DMS 273 (cell line): ENCODE measurements around the gene SOX8.
"Not testable (repeated sequence)": the region's sequence is repeated elsewhere in the genome, so short reads cannot be mapped to it uniquely, and the experiment has no call there.

ENCODE experiments used
- DNase-seq: peaks from one replicate; lab custom pipeline; 2025; ENCODE audit not compliant: unreplicated experiment; lab: John Stamatoyannopoulos, UW

Gene SOX8

DNA sequence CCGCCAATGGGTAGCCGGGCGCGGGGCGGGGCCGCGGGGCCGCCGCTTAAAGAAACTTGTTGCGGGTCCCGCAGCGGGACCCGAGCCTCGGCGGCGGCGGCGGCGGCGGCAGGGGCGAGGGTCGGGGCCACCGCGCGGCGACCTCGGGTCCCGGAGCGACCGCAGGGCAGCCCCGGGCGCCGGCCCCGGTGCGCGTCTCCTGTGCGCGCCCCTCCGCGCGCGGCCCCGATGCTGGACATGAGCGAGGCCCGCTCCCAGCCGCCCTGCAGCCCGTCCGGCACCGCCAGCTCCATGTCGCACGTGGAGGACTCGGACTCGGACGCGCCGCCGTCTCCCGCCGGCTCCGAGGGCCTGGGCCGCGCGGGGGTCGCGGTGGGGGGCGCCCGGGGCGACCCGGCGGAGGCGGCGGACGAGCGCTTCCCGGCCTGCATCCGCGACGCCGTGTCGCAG lies at the start of gene SOX8:
SOX8 (plus strand) TSS at position 76 of the 450 bp plus-strand sequence; CDS start at position 229, 153 bp downstream.
- no peak for DNase-seq

DNA sequence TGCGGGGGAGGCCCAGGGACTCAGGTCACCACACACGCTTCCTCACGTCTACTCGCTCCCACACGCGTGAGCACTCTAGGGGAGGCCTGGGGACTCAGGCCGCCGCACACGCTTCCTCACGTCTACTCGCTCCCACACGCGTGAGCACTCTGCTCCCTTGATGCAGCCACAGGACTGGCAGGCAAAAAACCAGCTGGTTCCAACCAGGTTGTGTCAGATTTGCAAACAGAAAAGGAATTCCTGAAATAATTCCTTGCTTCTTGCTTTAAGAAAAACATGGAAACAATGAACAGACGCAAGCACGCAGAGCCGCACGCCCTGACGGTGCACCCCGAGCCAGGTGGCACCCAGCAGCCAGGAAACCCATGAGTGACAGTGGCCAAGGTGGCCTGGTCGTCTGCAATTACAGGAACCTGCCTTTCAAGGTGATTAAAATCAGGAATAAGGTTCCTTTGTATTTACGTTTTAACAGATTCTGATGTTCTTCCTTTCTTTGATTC lies 48.7 kb upstream of the SOX8 start:
- no peak for DNase-seq

DNA sequence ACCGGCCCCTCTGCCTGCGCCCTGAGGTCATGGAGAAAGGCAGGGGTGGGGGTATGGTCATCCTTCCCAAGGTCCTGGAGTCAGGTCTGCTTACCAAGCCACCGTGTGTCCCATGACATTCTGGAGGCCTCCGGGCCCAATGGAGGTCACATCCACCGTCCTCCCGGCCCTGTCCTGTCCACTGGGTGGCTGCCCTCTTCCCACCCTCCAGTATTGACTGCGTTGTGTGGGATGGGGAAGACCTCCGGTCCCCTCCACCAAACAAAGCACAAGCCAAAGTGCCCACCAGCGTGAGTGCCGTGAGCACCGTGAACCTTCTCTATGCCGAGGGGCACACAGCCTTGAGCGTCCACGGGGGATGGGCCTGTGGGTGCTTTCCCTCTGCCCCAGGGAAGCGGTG lies 48.0 kb upstream of the SOX8 start:
- DNase-seq = no peak

DNA sequence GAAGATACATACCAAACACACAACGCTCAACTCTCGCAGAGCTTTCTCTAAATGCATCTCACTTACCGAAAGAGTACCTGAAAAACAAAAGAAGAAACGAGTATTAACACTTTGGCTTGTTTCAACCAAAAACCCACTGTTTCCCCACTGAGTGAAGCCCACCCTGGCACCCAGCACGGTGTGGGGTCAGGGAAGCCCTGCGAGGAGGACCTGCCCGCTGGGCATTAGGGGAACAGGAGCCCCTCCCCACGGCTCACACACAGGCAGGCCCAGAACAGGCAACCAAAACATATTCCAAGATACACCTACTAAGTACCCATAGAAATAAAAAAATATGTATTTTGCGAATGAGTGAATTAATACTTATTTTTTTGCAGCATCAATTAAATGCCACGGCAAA lies 47.4 kb upstream of the SOX8 start:
- no peak for DNase-seq

DNA sequence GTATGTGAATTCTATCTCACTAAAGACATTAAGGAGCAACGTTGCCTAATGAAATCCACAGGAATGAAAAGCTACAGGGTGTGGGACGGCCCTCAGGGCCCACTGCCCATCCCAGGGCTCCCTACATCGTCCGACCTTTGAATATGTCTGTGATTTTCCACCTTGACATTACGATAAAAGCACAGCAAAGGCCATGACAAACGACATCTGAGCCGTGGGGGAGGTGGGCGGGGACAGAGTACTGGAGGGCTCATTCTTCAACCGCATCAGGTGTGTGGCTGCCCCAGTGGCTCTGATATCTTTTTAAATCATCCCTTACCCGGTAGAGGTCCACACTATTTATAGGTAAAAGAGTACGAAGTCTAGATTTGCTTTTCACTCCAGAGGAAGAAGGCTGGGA lies 45.9 kb upstream of the SOX8 start:
- DNase-seq = no peak

DNA sequence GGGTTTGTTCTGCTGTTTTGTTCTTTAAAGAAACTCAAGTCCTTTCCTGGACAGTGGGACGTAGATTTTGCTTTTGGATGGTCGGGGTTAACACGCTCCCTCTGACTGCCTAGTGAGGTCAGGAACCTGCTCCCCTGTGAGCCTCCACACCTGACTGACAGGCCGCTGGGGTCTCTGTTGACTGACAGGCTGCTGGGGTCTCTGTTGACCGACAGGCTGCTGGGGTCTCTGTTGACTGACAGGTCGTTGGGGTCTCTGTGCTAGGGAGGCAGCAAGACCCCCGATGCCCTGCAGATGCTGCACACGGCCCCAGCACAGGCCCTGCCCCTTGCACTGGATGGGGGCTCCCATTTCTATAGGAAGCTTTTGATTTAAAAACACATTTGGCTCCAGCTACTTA lies 44.3 kb upstream of the SOX8 start:
- DNase-seq = no peak

DNA sequence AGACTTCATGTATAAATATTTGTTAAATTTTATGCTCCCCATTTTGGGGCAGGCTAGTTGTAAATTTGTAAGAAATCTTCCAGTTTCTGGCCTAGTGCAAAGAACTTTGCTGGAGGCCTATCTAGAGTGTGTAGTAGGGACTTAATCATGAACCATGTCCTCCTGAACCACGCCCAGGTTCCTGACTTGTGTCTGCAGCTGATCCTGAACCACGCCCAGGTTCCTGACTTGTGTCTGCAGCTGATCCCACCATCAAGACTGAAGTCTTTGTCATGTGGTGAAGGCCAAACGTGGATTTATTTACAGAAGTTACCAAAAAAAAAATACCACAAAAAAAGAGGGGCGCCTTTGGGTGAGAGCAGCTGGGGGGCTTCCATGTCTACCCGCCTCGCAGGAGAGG lies 43.8 kb upstream of the SOX8 start:
- DNase-seq = no peak

DNA sequence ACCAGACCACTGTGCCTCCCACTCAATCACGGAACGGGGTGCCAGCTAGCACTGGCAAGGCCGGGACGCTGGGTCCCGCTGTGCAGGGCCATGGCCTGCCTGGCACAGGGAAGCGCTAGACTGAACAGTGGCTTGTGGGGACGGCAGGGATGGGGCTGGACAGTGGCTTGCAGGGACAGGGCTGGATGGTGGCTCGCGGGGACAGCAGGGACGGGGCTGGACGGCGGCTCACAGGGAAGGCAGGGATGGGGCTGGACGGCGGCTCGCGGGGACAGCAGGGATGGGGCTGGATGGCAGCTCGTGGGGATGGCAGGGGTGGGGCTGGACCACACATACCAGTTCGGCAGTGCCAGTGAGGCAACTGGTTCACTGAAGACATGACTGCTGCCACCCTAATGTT lies 43.4 kb upstream of the SOX8 start:
- DNase-seq = no peak

DNA sequence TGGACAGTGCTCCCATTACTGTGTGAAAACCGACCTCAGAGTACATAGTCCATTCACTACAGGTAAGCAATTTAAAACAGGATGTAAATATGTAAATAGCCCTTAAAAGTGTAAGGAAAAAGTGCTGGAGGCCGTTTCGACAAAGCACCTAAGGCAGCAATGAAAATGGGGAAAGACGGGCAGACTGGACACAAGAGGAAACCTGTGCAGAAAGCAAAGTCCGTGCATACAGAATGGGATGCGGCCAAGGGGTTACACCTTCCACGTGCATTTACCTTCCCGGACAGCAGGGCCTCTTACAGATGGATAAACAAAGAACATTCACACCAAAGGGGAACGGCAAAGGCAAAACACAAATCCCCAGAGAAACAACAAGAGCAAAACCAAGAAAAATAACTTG lies 42.8 kb upstream of the SOX8 start:
- no peak for DNase-seq

DNA sequence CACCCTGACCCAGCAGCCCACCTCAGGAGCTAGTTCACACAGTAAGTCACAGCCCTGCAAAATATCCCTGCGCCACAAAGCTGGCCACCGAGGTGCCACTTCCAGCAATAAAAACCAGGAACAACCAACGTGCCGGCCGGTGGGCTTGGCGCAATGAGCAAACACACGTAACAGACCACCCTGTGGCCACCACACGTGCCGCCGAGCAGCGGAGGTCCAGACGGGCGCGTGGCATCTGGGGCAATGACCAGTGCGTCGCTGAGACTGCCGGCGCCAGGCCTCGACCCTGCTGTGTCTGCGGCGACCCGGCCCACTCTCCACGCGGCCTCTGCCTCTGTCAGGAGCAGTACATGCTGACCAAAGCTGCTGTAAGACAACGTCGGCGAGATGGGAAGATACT lies 42.3 kb upstream of the SOX8 start:
- DNase-seq = no peak

DNA sequence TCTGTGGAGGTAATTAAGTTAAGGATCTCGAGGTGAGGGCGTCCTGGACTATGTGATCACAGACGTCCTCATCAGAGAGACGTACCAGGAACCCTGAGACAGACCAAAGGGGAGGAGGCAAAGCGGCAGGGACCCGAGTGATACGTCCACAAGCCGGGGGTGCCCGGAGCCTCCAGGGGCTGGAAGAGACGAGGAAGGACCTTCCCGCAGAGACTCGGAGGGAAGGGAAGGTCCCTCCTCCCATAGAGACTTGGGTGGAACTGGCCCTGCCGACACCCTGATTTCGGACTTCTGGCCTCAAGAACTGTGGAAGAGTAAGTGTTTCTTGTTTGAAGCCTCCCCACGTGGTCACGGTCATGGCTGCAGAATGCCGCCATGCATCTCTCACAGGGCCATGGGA lies 41.6 kb upstream of the SOX8 start:
- DNase-seq = no peak

DNA sequence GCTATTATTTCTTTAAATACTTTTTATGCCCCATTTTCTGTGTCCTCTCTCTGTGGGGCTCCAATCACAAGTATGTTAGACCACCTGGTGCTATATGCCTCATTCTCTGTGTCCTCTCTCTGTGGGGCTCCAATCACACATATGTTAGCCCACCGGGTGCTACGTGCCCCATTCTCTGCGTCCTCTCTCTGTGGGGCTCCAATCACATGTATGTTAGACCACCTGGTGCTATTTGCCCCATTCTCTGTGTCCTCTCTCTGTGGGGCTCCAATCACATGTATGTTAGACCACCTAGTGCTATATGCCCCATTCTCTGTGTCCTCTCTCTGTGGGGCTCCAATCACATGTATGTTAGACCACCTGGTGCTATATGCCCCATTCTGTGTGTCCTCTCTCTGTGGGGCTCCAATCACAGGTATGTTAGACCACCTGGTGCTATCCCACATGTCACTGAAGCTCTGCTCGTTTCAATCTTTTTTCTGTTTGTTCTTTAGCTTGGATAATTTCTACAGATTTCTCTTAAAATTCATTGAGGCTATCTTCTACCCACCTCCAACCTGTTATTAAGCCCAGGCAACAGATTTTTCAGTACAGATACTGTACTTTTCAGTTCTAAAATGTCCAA lies 39.0 kb upstream of the SOX8 start:
- DNase-seq = no peak

DNA sequence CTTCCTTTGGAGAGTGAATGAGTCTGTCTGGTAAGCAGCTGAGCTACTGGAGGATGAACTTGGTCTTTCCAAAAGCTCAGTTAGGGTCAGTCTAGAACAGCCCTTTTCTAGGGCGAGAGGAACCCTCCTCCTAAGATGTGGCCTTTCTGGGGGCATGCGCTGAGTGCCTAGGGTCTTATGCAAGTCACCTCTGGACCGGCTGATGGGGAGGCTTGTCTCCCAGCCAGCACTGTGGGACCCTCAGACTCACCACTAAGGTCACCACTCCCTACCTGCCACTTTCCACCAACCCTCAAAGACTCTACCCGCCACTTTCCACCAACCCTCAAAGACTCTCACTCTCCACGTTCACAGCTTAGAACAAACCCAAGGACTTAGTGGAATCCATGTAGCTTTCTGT lies 37.6 kb upstream of the SOX8 start:
- no peak for DNase-seq

DNA sequence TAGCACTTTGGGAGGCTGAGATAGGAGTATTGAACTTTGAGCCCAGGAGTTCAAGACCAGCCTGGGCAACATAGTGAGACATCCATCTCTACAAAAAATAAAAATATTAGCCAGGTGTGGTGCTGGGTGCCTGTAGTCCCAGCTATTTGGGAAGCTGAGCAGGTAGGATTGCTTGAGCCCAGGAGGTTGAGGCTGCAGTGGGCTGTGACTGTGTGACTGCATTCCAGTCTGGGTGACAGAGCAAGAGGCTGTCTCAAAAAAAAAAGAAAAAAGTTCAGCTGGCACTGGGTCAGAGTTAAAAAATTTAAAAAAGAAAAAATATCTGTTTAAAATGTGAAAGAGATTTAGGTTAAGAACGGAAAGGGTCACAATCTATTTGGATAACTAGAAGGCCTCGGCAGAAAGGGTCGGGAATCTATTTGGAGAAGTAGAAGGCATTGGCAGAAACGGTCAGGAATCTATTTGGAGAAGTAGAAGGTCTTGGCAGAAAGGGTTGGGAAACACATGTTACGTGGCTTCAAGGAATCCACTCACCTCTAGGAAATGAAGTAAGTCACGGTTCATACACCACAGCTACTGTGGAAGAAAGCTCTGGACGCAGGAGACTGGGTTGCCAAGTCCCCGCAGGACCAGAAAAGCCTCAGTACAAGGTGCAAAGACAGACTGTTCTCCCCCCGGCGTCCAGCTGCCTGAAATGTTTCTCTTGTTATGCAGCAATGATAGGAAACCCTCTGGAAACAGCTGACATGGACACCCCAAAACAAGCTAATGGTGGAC lies 36.1 kb upstream of the SOX8 start:
- no peak for DNase-seq

DNA sequence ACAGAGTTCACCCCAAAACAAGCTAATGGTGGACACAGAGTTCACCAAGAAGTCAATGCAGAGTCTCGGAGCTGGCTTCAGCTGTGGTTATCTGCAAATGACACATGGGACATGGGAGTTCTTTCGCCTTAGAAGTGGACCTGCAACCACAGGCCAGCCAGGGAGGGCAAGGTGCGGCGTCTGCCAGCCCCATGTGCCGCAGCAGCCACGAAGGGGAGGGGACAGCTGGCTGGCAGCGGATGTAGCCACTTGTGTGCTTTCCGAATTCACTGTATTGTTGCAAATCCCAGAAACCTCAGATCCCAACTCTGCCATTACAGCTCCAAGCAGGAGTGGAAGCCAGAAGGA lies 35.5 kb upstream of the SOX8 start:
- DNase-seq = no peak

DNA sequence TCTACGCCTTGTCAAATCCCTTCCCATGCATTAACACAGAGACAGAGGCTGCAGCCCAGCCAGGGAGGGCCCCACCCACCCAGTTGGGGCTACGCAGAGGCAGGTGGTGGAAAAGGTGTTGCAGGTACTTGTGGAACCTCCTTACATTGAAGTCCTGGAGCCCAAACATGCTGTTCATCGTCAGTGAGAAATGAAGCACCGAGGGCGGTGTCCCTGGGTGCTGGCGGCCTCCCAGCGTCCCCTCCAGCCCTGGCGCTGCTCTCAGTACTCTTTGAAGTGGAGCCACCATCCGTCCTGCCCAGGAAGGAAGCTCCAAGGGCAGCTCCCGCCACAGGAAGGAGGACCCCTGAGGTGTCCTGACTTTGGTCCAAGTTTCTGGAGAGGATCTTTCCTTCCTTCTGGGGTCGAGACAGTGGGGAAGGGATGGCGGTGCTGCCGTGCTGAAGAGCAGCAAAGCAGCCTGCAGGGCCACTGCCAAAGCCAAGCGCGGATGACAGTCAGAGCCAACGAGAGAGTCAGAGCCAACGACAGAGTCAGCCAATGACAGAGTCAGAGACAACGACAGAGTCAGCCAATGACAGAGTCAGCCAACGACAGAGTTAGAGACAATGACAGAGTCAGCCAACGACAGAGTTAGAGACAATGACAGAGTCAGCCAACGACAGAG lies 34.2 kb upstream of the SOX8 start:
- DNase-seq = no peak

DNA sequence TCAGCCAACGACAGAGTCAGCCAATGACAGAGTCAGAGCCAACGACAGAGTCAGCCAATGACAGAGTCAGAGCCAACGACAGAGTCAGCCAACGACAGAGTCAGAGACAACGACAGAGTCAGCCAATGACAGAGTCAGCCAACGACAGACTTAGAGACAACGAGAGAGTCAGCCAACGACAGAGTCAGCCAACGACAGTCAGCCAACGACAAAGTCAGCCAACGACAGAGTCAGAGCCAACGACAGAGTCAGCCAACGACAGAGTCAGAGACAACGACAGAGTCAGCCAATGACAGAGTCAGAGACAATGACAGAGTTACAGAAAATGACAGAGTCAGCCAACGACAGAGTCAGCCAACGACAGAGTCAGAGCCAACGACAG lies 33.7 kb upstream of the SOX8 start:
- DNase-seq = not testable (repeated sequence)

DNA sequence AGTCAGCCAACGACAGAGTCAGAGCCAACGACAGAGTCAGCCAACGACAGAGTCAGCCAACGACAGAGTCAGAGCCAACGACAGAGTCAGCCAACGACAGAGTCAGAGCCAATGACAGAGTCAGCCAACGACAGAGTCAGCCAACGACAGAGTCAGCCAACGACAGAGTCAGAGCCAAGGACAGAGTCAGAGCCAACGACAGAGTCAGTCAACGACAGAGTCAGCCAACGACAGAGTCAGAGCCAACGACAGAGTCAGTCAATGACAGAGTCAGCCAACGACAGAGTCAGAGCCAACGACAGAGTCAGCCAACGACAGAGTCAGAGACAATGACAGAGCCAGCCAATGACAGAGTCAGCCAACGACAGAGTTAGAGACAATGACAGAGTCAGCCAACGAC lies 32.8 kb upstream of the SOX8 start:
- not testable (repeated sequence) for DNase-seq

DNA sequence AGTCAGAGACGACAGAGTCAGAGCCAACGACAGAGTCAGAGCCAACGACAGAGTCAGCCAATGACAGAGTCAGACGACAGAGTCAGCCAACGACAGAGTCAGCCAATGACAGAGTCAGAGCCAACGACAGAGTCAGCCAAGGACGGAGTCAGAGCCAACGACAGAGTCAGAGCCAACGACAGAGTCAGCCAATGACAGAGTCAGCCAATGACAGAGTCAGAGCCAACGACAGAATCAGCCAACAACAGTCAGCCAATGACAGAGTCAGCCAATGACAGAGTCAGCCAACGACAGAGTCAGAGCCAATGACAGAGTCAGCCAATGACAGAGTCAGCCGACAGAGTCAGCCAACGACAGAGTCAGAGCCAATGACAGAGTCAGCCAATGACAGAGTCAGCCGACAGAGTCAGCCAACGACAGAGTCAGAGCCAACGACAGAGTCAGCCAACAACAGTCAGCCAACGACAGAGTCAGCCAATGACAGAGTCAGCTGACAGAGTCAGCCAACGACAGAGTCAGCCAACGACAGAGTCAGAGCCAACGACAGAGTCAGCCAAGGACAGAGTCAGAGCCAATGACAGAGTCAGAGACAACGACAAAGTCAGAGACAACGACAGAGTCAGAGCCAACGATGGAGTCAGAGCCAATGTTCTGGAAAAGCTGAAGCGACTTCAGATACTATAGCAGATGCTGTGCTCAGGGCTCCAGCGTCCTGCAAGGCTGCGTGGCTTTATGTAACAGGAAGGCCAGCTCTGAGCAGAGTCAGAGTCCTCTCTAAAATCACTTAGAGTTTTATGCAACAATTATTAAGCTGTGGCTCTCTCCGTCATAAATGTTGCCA lies 30.6 kb upstream of the SOX8 start:
- DNase-seq = not testable (repeated sequence)

DNA sequence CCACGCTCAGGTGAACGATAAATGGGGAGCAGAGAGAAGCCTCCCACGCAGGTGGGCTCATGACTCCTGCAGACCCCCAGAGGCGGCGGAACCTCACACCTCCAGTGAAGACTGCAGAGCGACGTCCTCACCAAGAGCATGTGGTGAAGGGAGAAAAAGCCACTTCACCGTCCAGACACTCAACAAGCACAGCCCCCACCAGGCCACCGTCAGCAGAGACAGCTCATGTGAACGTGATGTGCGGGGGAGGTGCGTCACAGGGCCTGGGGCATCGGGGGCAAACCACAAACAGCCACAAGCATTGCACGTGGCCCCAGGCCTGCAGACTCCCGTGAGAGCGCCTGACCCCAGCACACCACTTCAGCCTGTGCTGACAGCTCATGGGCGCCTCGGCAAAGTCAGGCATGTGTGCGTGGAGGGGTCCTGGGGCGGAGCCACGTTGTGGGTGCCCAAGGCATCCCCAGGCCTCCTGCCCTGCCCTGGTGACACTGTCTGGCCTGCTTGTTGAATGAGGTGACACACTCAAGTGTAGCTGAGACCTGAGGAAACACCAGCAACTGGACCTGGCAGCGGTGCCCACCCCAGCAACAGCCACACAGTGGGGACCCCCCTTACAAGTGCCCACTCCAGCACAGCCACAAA lies 29.8 kb upstream of the SOX8 start:
- DNase-seq = no peak

DNA sequence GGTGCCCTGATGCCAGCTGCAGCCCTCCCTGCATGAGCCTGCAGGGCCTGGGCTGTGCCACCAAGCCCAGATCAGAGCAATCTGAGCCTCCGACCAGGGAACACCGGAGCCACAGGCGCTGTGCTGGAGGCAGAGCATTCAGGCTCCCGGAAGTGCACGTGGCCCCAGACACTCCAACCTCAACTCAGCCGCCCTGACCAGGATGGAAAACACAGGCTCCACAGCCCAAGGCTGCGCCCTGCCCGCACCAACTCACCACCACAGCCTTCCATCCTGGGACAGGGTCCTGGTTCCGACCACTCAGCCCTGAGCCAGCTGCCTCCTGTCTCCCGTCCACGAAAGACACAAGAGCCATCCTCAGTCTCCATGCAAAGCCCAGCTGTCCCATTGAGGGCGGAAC lies 29.2 kb upstream of the SOX8 start:
- DNase-seq = no peak
